PC-3 (cell line): Measurements from ENCODE around the gene PROSER1. TPM values are rescaled to one million over a fixed set of nuclear protein-coding genes. Genes with fewer than 3 reads are reported as not detected.

Source experiments
- ATAC-seq: fragments of 200-7000 bp; cut with Tn5 transposase; 2 replicates; pipeline ENCODE4 v1.9.1; 2020; ENCODE audit warnings: mild to moderate bottlenecking, moderate library complexity
- BruUV-seq: library from RNA; stranded (reverse); fragments of 400-500 nt; replicated peaks from 2 replicates; lab custom pipeline; 2021; lab: Mats Ljungman, UMichigan
- CTCF ChIA-PET: fragments of 300-600 bp; sonication (Branson Sonifier 250); formaldehyde crosslinking; loops from one replicate; lab custom pipeline; 2022; ENCODE audit warnings: antibody characterized with exemption; lab: Charles Lee
- POLR2A ChIA-PET: fragments of 300-600 bp; sonication (Branson Sonifier 250); formaldehyde crosslinking; loops from one replicate; lab custom pipeline; 2022; ENCODE audit warnings: antibody characterized with exemption; ENCODE audit not compliant: unreplicated experiment; lab: Charles Lee
- DNase-seq: peaks from one replicate; pipeline ENCODE4 v3.0.0-alpha.2; 2015
- H2AFZ ChIP-seq: fragments of 300-600 bp; sonication (generic); 2 replicates; pipeline ENCODE4 v1.6.0; 2016; ENCODE audit warnings: antibody characterized with exemption, low read length
- H3F3A ChIP-seq: fragments of 300-600 bp; sonication (generic); one replicate; pipeline ENCODE4 v1.6.0; 2017; ENCODE audit warnings: antibody characterized with exemption, low read length, control low read depth, mild to moderate bottlenecking; ENCODE audit not compliant: unreplicated experiment
- H3K27ac ChIP-seq: fragments of 300-600 bp; sonication (generic); 2 replicates; pipeline ENCODE4 v1.5.1; 2016; ENCODE audit warnings: mild to moderate bottlenecking, low read length
- H3K27me3 ChIP-seq: fragments of 300-600 bp; sonication (generic); 2 replicates; pipeline ENCODE4 v1.6.1; 2016; ENCODE audit warnings: low read length, mixed read lengths
- H3K36me3 ChIP-seq: fragments of 300-600 bp; sonication (generic); 2 replicates; pipeline ENCODE4 v1.6.1; 2016; ENCODE audit warnings: low read depth, mixed run types, low read length, mixed read lengths
- H3K4me1 ChIP-seq: fragments of 300-600 bp; sonication (generic); 2 replicates; pipeline ENCODE4 v1.5.1; 2016; ENCODE audit warnings: low read length; ENCODE audit not compliant: insufficient read depth
- H3K4me2 ChIP-seq: fragments of 300-600 bp; sonication (generic); 2 replicates; pipeline ENCODE4 v1.6.0; 2016; ENCODE audit warnings: low read length
- H3K4me3 ChIP-seq: fragments of 300-600 bp; sonication (generic); 2 replicates; pipeline ENCODE4 v1.5.1; 2016; ENCODE audit warnings: mild to moderate bottlenecking, low read length, mixed read lengths
- H3K79me2 ChIP-seq: fragments of 300-600 bp; sonication (generic); 2 replicates; pipeline ENCODE4 v1.6.1; 2017; ENCODE audit warnings: low read length, mixed read lengths
- H3K9ac ChIP-seq: fragments of 300-600 bp; sonication (generic); 2 replicates; pipeline ENCODE4 v1.6.0; 2016; ENCODE audit warnings: mild to moderate bottlenecking, low read length
- H3K9me2 ChIP-seq: fragments of 300-600 bp; sonication (generic); replicated peaks from 2 replicates; pipeline ENCODE4 v1.6.1; 2016; ENCODE audit warnings: mixed run types, low read length, mixed read lengths
- H3K9me3 ChIP-seq: fragments of 300-600 bp; sonication (generic); 2 replicates; pipeline ENCODE4 v1.6.1; 2016; ENCODE audit warnings: low read length, mixed read lengths
- H4K20me1 ChIP-seq: fragments of 300-600 bp; sonication (generic); 2 replicates; pipeline ENCODE4 v1.6.1; 2016; ENCODE audit warnings: low read length, mixed read lengths
- EZH2 ChIP-seq: fragments of 300-600 bp; sonication (generic); IDR thresholded peaks from one replicate; pipeline ENCODE4 v1.6.1; 2017; ENCODE audit warnings: antibody characterized with exemption, mild to moderate bottlenecking, low read length; ENCODE audit not compliant: unreplicated experiment
- EZH2phosphoT487 ChIP-seq: fragments of 300-600 bp; sonication (generic); IDR thresholded peaks from 2 replicates; pipeline ENCODE4 v1.6.1; 2018; ENCODE audit warnings: mild to moderate bottlenecking, antibody characterized with exemption, low read length, borderline replicate concordance
- intact Hi-C: fragments of 100-400 bp; cut with micrococcal nuclease; formaldehyde crosslinking; loops from 2 replicates; pipeline ENCODE4 v1.9.0; 2023
- total RNA-seq: library from RNA; depleted of rRNA; stranded (reverse); fragments of >200 nt; gene quantifications from 2 replicates; pipeline ENCODE4 v1.2.3, GENCODE V29; 2014
- TF ChIP-seq, protein P1 (sequence below): fragments of 300-600 bp; sonication (generic); conservative IDR thresholded peaks from 2 replicates; pipeline ENCODE4 v1.5.1; 2017; ENCODE audit warnings: antibody characterized with exemption, low read depth, mild to moderate bottlenecking, low read length

PROSER1 gene
- total RNA-seq, 1 experiment from 2014 or later, result 6.6 TPM

DNA sequence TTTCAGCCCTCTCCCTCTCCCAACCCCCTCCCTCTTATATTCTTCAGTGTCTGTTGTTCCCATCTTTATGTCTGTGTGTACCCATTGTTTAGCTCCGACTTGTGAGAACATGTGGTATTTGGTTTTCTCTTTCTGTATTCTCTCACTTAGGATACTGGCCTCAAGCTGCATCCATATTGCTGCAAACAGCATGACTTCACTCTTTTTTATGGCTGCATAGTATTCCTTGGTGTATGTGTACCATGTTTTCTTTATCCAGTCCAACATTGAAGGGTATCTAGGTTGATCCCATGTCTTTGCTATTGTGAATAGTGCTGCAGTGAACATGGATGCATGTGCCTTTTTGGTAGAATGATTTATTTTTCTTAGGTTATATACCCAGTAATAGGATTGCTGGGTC lies 18.1 kb upstream of the PROSER1 start:
- no peaks in the 10 kb centered on the region for H3K79me2 ChIP-seq
- H3F3A ChIP-seq, result no peaks in the 10 kb centered on the region
- BruUV-seq, result no TSS peak
- H3K4me2 ChIP-seq, result no peak overlapping the region
- intact Hi-C loops, result no loop called here
- TF ChIP-seq EZH2phosphoT487 (no peak), EZH2 (no peak)
- TF ChIP-seq, protein P1, sequence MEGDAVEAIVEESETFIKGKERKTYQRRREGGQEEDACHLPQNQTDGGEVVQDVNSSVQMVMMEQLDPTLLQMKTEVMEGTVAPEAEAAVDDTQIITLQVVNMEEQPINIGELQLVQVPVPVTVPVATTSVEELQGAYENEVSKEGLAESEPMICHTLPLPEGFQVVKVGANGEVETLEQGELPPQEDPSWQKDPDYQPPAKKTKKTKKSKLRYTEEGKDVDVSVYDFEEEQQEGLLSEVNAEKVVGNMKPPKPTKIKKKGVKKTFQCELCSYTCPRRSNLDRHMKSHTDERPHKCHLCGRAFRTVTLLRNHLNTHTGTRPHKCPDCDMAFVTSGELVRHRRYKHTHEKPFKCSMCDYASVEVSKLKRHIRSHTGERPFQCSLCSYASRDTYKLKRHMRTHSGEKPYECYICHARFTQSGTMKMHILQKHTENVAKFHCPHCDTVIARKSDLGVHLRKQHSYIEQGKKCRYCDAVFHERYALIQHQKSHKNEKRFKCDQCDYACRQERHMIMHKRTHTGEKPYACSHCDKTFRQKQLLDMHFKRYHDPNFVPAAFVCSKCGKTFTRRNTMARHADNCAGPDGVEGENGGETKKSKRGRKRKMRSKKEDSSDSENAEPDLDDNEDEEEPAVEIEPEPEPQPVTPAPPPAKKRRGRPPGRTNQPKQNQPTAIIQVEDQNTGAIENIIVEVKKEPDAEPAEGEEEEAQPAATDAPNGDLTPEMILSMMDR, result no peak
- H3K27ac ChIP-seq, result no peak overlapping the region
- no peaks in the 10 kb centered on the region for H3K4me1 ChIP-seq
- no peaks in the 10 kb centered on the region for H3K9me3 ChIP-seq
- no peaks in the 10 kb centered on the region for H3K27me3 ChIP-seq
- POLR2A ChIA-PET, result no interaction called here
- no peak for ATAC-seq
- no peak for DNase-seq
- no peak overlapping the region for H3K4me3 ChIP-seq
- CTCF ChIA-PET, result no interaction called here
- H2AFZ ChIP-seq, result no peak overlapping the region
- H3K9ac ChIP-seq, result no peak overlapping the region
- no peaks in the 10 kb centered on the region for H3K36me3 ChIP-seq
- no peaks in the 10 kb centered on the region for H4K20me1 ChIP-seq
- no peaks in the 10 kb centered on the region for H3K9me2 ChIP-seq

DNA sequence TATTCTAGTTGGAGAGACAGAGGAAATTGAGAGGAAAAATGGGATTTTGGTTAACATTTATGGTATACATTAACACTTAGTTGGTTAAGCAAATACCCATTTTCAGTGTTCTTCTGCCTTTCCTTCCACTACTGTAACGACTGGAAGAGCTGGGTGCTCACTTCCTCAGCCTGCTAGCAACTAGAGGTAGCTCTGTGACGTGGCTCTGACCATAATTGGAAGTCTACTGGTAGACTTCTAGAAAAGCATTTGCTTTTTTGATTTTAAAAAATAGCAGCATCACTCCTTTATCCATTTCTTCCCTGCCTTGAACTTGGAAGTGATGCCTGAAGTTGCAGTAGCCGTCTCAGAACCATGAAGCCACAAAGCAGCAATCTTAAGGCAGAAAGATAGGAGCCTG lies 16.2 kb upstream of the PROSER1 start:
- Histone ChIP-seq H3K4me3 (no peak overlapping the region), H3K4me2 (no peak overlapping the region), H2AFZ (no peak overlapping the region), H3K9me3 (no peaks in the 10 kb centered on the region), H3K9me2 (no peaks in the 10 kb centered on the region), H3F3A (no peaks in the 10 kb centered on the region), H3K36me3 (no peaks in the 10 kb centered on the region), H3K4me1 (no peaks in the 10 kb centered on the region), H3K9ac (no peak overlapping the region), H3K79me2 (no peaks in the 10 kb centered on the region), H3K27ac (no peak overlapping the region), H4K20me1 (no peaks in the 10 kb centered on the region), H3K27me3 (no peaks in the 10 kb centered on the region)
- no peak for DNase-seq
- CTCF ChIA-PET, result no interaction called here
- no peak for ATAC-seq
- TF ChIP-seq EZH2phosphoT487 (no peak), EZH2 (no peak)
- TF ChIP-seq, protein P1, result no peak
- POLR2A ChIA-PET, result no interaction called here
- intact Hi-C loops, result no loop called here
- BruUV-seq, result no TSS peak

DNA sequence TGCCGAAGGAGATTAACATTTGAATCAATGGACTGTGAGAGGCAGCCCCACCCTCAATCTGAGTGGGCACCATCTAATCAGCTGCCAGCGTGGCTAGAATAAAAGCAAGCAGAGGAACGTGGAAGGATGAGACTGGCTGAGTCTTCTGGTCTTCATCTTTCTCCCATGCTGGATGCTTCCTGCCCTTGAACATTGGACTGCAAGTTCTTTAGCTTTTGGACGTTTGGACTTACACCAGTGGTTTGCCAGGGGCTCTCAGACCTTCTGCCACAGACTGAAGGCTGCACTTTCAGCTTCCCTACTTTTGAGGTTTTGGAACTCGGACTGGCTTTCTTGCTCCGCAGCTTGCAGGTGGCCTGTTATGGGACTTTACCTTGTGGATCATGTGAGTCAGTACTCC lies 15.1 kb upstream of the PROSER1 start:
- H3K36me3 ChIP-seq, result no peaks in the 10 kb centered on the region
- no peaks in the 10 kb centered on the region for H3K4me1 ChIP-seq
- H2AFZ ChIP-seq, result no peak overlapping the region
- no peaks in the 10 kb centered on the region for H3K9me3 ChIP-seq
- H3K4me2 ChIP-seq, result no peak overlapping the region
- H3K9me2 ChIP-seq, result no peaks in the 10 kb centered on the region
- no peak overlapping the region for H3K9ac ChIP-seq
- ChIA-PET CTCF (no interaction called here), POLR2A (interaction anchor here (0.6 kb wide), 1 partner anchor 37 kb away, joined by 3 read pairs; no protein-coding TSS in a partner anchor)
- no peak for ATAC-seq
- DNase-seq, result no peak
- H4K20me1 ChIP-seq, result no peaks in the 10 kb centered on the region
- H3K79me2 ChIP-seq, result no peaks in the 10 kb centered on the region
- intact Hi-C loops, result no loop called here
- no peak for TF ChIP-seq EZH2
- TF ChIP-seq EZH2phosphoT487, result no peak
- TF ChIP-seq, protein P1, result no peak
- BruUV-seq, result no TSS peak
- no peak overlapping the region for H3K4me3 ChIP-seq
- H3K27ac ChIP-seq, result no peak overlapping the region
- H3K27me3 ChIP-seq, result no peaks in the 10 kb centered on the region
- H3F3A ChIP-seq, result no peaks in the 10 kb centered on the region
